Measurements from ENCODE around the gene MORC1. TPM values are rescaled to one million over a fixed set of nuclear protein-coding genes. Genes with fewer than 3 reads are reported as not detected.

MORC1 gene
- total RNA-seq, 2 experiments from 2014 or later, result not detected

- Mint-ChIP-seq H3K4me3 (no peak overlapping the region), H3K27ac (no peak overlapping the region), H3K36me3 (ENCODE audit: low read depth) (no peaks in the 10 kb centered on the region), H3K27me3 (no peaks in the 10 kb centered on the region), H3K4me1 (peaks cover 2% of the 10 kb centered on the region), H3K9me3 (ENCODE audit: low read depth) (no peaks in the 10 kb centered on the region)
- intact Hi-C loops (cut with DNase I, micrococcal nuclease), result no loop called here
- DNase-seq (no peak), ATAC-seq (no peak)
- CTCF ChIA-PET, result no interaction called here
- POLR2A ChIA-PET, result no interaction called here
Measured at GRCh38 chr3:108970561-108970960, 147.4 kb downstream of the MORC1 start.

- H3K4me3 Mint-ChIP-seq, result no peak overlapping the region
- POLR2A ChIA-PET, result no interaction called here
- CTCF ChIA-PET, result no interaction called here
- no peak overlapping the region for H3K27ac Mint-ChIP-seq
- H3K27me3 Mint-ChIP-seq, result no peaks in the 10 kb centered on the region
- no peaks in the 10 kb centered on the region for H3K9me3 Mint-ChIP-seq (ENCODE audit: low read depth)
- ATAC-seq, result no peak
- DNase-seq, result no peak
- no peaks in the 10 kb centered on the region for H3K36me3 Mint-ChIP-seq (ENCODE audit: low read depth)
- intact Hi-C loops (cut with DNase I, micrococcal nuclease), result no loop called here
- H3K4me1 Mint-ChIP-seq, result peaks cover 2% of the 10 kb centered on the region
Measured at GRCh38 chr3:108966773-108967172, 151.2 kb downstream of the MORC1 start.

- ATAC-seq, result peak; percentile 51
- POLR2A ChIA-PET, result no interaction called here
Measured at GRCh38 chr3:108959017-108959416, 158.9 kb downstream of the MORC1 start.

GRCh38 chr3:108953700-108954099 is 164.2 kb downstream of the MORC1 start, which contains the start of gene GUCA1C:
Gene GUCA1C (minus strand): TSS chr3:108953879. CDS start chr3:108953762, 117 bp downstream.
- ChIA-PET POLR2A (no interaction called here), CTCF (interaction anchor here (0.6 kb wide), 2 partner anchors 58 to 196 kb away, joined by 3 to 5 read pairs; no protein-coding TSS in a partner anchor)
- no peaks in the 10 kb centered on the region for H3K9me3 Mint-ChIP-seq (ENCODE audit: low read depth)
- intact Hi-C loops (cut with DNase I, micrococcal nuclease), result no loop called here
- no peaks in the 10 kb centered on the region for H3K4me1 Mint-ChIP-seq
- H3K27me3 Mint-ChIP-seq, result peaks cover 7% of the 10 kb centered on the region
- no peak for DNase-seq
- ATAC-seq, result no peak
- H3K36me3 Mint-ChIP-seq (ENCODE audit: low read depth), result no peaks in the 10 kb centered on the region
- H3K4me3 Mint-ChIP-seq, result no peak within 1 kb of the TSS
- no peak within 1 kb of the TSS for H3K27ac Mint-ChIP-seq

More at GRCh38 chr3:108959017-108959416, 158.9 kb downstream of the MORC1 start:
- Mint-ChIP-seq H3K27ac (no peak overlapping the region), H3K36me3 (ENCODE audit: low read depth) (no peaks in the 10 kb centered on the region), H3K9me3 (ENCODE audit: low read depth) (no peaks in the 10 kb centered on the region), H3K27me3 (peaks cover 8% of the 10 kb centered on the region), H3K4me1 (peaks cover 14% of the 10 kb centered on the region), H3K4me3 (no peak overlapping the region)
- CTCF ChIA-PET, result interaction anchor here (1.0 to 1.6 kb wide), 3 partner anchors 12 to 481 kb away, joined by 3 to 5 read pairs (median 3); no protein-coding TSS in a partner anchor
- DNase-seq, result no peak
- intact Hi-C loops (cut with DNase I, micrococcal nuclease), result no loop called here

GRCh38 chr3:108953210-108953609 is 164.7 kb downstream of the MORC1 start:
- Mint-ChIP-seq H3K4me1 (no peaks in the 10 kb centered on the region), H3K27ac (no peak overlapping the region), H3K9me3 (ENCODE audit: low read depth) (no peaks in the 10 kb centered on the region), H3K36me3 (ENCODE audit: low read depth) (no peaks in the 10 kb centered on the region), H3K27me3 (peaks cover 7% of the 10 kb centered on the region), H3K4me3 (no peak overlapping the region)
- intact Hi-C loops (cut with DNase I, micrococcal nuclease), result no loop called here
- ATAC-seq (no peak), DNase-seq (no peak)
- CTCF ChIA-PET, result interaction anchor here (0.6 kb wide), 1 partner anchor 273 kb away, joined by 3 read pairs; no protein-coding TSS in a partner anchor
- POLR2A ChIA-PET, result no interaction called here

- POLR2A ChIA-PET, result no interaction called here
- H3K36me3 Mint-ChIP-seq (ENCODE audit: low read depth), result no peaks in the 10 kb centered on the region
- DNase-seq (no peak), ATAC-seq (no peak)
- no peak overlapping the region for H3K27ac Mint-ChIP-seq
- H3K27me3 Mint-ChIP-seq, result peaks cover 7% of the 10 kb centered on the region
- CTCF ChIA-PET, result interaction anchor here (0.7 kb wide), 2 partner anchors 22 to 773 kb away, joined by 3 read pairs; no protein-coding TSS in a partner anchor
- H3K9me3 Mint-ChIP-seq (ENCODE audit: low read depth), result no peaks in the 10 kb centered on the region
- H3K4me1 Mint-ChIP-seq, result no peaks in the 10 kb centered on the region
- H3K4me3 Mint-ChIP-seq, result no peak overlapping the region
- intact Hi-C loops (cut with DNase I, micrococcal nuclease), result no loop called here
Measured at GRCh38 chr3:108951820-108952501, 166.0 kb downstream of the MORC1 start.

- H3K36me3 Mint-ChIP-seq (ENCODE audit: low read depth), result no peaks in the 10 kb centered on the region
- peaks cover 7% of the 10 kb centered on the region for H3K27me3 Mint-ChIP-seq
- ChIA-PET CTCF (interaction anchor here (1.3 to 1.4 kb wide), 2 partner anchors 11 to 133 kb away, joined by 5 read pairs; no protein-coding TSS in a partner anchor), POLR2A (no interaction called here)
- ATAC-seq, result no peak
- no peak overlapping the region for H3K4me3 Mint-ChIP-seq
- intact Hi-C loops (cut with DNase I, micrococcal nuclease), result no loop called here
- no peak overlapping the region for H3K27ac Mint-ChIP-seq
- H3K4me1 Mint-ChIP-seq, result peaks cover 5% of the 10 kb centered on the region
- H3K9me3 Mint-ChIP-seq (ENCODE audit: low read depth), result no peaks in the 10 kb centered on the region
- DNase-seq, result no peak
Measured at GRCh38 chr3:108947855-108948254, 170.1 kb downstream of the MORC1 start.

GRCh38 chr3:108946292-108947285 is 171.3 kb downstream of the MORC1 start:
- Mint-ChIP-seq H3K9me3 (ENCODE audit: low read depth) (no peaks in the 10 kb centered on the region), H3K36me3 (ENCODE audit: low read depth) (no peaks in the 10 kb centered on the region), H3K27me3 (peaks cover 4% of the 10 kb centered on the region), H3K27ac (no peak overlapping the region), H3K4me3 (no peak overlapping the region), H3K4me1 (peaks cover 5% of the 10 kb centered on the region)
- ATAC-seq (peak; percentile 61), DNase-seq (no peak)
- ChIA-PET POLR2A (no interaction called here), CTCF (interaction anchor here (0.6 to 1.4 kb wide), 6 partner anchors 12 to 354 kb away, joined by 3 to 5 read pairs (median 4); no protein-coding TSS in a partner anchor)
- intact Hi-C loops (cut with DNase I, micrococcal nuclease), result no loop called here

- Mint-ChIP-seq H3K4me3 (no peak overlapping the region), H3K27ac (no peak overlapping the region), H3K9me3 (ENCODE audit: low read depth) (no peaks in the 10 kb centered on the region), H3K27me3 (peaks cover 2% of the 10 kb centered on the region), H3K4me1 (no peaks in the 10 kb centered on the region), H3K36me3 (ENCODE audit: low read depth) (no peaks in the 10 kb centered on the region)
- CTCF ChIA-PET, result no interaction called here
- DNase-seq, result no peak
- intact Hi-C loops (cut with DNase I, micrococcal nuclease), result no loop called here
- POLR2A ChIA-PET, result interaction anchor here (0.6 kb wide), 1 partner anchor 1854 kb away, joined by 3 read pairs; no protein-coding TSS in a partner anchor
- no peak for ATAC-seq
Measured at GRCh38 chr3:108940568-108941263, 177.2 kb downstream of the MORC1 start.

- CTCF ChIA-PET, result no interaction called here
- H3K27ac Mint-ChIP-seq, result no peak overlapping the region
Measured at GRCh38 chr3:108940166-108940565, 177.8 kb downstream of the MORC1 start.

More at GRCh38 chr3:108940166-108940565, 177.8 kb downstream of the MORC1 start:
- Mint-ChIP-seq H3K9me3 (ENCODE audit: low read depth) (no peaks in the 10 kb centered on the region), H3K4me3 (no peak overlapping the region), H3K36me3 (ENCODE audit: low read depth) (no peaks in the 10 kb centered on the region), H3K4me1 (no peaks in the 10 kb centered on the region), H3K27me3 (peaks cover 2% of the 10 kb centered on the region)
- no peak for DNase-seq
- intact Hi-C loops (cut with DNase I, micrococcal nuclease), result no loop called here
- POLR2A ChIA-PET, result no interaction called here
- ATAC-seq, result no peak

All from activated CD4-positive, alpha-beta T cell treated with anti-CD3 and anti-CD28 coated beads for 36 hours (primary cell).